GM08714 (cell line): ENCODE data around the gene VPS29.
A peak's percentile ranks its signal among the peaks of the same experiment; 100 is the strongest.
"Not testable (repeated sequence)": the region's sequence is repeated elsewhere in the genome, so short reads cannot be mapped to it uniquely, and the experiment has no call there.

ENCODE experiments used
- H3K4me3 ChIP-seq: fragments of 200-500 bp; sonication (Bioruptor generic); 2 replicates; pipeline ENCODE4 v1.5.1; 2014; ENCODE audit warnings: mild to moderate bottlenecking, low read length, inconsistent platforms
- ZNF274 ChIP-seq: IDR thresholded peaks from 2 replicates; pipeline ENCODE4 v1.6.1; 2012; ENCODE audit warnings: mild to moderate bottlenecking, low read depth, low read length

VPS29 gene

DNA sequence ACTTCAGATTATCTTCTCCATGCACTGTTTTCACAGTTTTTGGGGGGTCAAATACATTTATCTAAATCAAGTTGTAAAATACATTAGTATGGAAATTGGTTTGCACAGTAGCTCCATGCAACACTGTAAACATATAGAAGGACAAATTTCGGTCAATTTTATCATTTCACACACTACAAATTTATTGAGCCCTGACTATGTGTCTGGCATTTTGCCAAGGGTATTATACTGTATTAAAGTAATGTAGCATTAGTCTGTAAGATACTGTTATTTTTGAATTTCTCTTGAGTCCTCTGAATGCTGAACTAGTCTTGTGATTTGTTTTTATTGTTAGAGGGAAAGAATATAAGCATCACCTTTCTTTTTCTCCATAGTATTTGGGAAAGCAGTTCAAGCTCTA lies 1.5 kb upstream of the VPS29 start:
- no peak overlapping the region for H3K4me3 ChIP-seq
- no peak for TF ChIP-seq ZNF274

DNA sequence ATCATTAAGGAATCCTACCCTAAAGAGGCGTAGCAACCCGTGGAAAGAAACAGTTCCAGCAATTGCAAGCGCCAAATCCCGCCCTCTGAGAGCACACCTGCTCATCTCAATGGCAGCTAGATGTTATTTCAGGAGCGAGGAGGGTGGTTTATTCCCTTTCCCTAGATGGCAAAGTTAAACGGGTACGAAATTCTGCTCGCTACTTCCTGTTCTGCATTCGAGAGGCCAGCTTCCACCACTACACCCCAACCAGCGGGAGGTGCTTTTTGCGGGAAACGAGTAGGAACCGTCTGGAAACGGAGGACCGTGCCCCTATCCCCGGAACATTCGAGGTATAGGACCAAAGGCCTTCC lies 536 bp downstream of the VPS29 start:
- no peak for TF ChIP-seq ZNF274
- H3K4me3 ChIP-seq = peak overlapping the region; percentile 93

DNA sequence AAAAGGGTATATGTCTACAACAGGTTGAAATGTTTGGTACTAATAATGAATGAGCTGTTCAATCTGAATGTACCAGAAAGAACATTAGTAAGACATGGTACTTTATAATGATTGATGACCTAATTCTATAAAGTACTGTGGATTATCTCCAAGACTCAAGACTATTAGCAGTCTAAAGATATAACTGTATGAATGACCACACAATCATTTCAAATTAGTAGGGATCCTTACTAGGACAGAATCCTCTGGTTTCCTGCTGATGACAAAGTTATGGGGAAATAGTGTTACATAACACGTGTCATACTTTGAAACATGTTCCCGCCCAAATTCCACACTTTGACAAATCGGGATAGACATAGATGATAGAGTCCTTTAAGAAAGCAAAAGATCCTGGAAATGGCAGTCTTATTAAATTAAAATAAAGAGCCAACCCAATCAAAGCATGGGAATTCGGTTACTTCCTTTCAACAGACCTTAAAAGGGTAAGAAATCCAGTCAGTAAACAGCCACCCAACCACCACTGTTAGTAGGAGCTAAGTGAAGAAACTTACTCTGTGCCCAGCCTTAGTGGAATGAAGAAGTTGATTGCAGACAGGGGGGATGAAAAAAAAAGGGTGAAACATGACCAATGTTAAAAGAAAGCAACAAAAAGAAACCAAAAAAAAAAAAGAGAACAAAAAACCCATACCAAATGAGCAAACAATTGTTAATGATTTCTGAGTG lies 2.8 kb downstream of the VPS29 start:
- no peak overlapping the region for H3K4me3 ChIP-seq
- TF ChIP-seq ZNF274 = no peak

DNA sequence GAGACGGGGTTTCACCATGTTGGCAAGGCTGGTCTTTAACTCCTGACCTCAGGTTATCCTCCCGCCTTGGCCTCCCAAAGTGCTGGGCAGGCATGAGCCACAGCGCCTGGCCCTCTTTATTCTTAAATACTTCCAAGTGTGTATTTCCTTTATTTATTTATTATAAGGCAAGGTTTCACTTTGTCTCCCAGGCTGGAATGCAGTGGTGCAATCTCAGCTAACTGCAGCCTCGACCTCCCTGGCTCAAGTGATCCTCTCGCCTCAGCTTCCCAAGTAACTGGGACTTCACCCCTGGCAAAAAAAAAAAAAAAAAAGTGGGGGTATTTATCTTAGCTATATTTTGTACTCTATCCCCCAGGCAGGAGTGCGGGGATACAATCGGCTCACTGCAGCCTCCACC lies 26.5 kb downstream of the VPS29 start:
- no peak for TF ChIP-seq ZNF274
- no peak overlapping the region for H3K4me3 ChIP-seq

DNA sequence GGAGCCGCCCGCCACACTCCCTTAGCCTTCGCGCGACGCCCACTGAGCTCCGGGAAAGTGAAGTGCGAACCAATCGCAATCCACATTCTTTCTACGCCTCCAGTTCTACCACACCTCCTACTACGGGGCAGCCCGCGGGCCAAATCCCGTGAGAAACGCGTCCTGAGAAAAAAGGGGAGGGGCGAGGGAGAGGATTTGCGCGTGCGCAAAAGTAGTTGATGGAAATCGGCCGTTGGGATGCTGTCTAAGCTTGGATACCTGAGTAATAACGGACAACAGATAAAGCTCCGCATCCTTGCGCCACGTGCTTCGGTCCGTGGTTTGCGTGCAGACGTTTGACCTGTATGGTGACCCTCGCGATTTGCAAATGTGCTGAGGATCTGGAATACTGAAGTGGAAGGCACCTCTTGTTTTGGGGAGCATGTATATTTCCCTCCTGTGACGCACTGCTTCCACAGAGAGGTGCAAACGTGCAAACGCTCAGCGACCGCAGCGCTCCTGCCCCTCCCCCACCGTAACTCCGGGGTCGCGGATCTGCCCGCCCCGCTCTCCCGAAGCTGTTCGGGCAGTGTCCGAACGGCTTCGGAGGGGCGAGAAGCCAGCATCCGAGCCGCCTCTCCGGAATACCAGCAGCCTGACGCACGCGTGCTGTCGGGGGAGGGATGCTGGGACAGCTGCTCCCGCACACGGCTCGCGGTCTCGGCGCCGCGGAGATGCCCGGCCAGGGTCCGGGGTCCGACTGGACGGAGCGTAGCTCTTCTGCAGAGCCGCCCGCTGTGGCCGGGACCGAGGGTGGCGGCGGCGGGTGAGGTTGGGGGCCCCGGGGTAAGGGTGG lies 33.5 kb downstream of the VPS29 start, which contains the start of the genes FAM216A and GPN3:
TSS of gene FAM216A (plus strand) at position 632 of the 835 bp plus-strand sequence. CDS start at position 663, 31 bp downstream.
TSS of gene GPN3 (minus strand) at position 44 of the 835 bp plus-strand sequence. CDS start 54 bp downstream, outside the sequence.
- peak within 1 kb of the TSS; percentile 85 for H3K4me3 ChIP-seq
- TF ChIP-seq ZNF274 = no peak

DNA sequence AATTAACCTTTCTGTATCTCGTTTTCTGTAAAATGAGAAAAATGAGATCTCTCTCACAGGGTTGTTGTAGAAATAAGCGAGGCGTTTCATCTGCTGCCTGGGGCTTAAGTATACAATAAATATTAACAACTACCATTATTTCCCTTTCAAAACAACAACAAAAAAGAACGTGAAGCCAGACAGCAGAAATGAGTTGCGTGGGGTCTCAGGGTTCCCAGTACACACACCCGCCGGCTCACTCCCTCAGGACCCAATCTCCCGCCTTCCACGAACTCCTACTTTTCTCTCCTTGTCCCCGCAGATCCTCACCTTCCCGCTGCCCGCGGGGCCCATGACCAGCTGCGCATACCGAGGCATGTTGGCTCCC lies 34.1 kb downstream of the VPS29 start:
- peak overlapping the region; percentile 85 for H3K4me3 ChIP-seq

DNA sequence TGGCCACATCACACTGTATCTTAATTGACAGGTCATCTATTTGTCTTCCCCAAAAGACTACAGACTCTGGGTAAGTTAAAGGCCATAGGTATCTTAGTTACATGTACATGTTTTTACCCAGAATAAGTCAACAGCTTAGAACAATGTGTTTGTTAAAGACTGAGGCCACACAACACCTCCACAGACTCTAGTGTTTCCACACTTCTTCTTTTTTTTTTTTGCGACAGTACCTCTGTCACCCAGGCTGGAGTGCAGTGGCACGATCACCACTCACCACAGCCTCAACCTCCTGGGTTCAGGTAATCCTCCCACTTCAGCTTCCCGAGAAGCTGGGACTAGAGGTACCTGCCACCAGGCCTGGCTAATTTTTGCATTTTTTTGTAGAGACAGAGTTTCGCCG lies 35.1 kb downstream of the VPS29 start:
- no peak for TF ChIP-seq ZNF274
- H3K4me3 ChIP-seq = peak overlapping the region; percentile 85; the same call in 1 of the 2 replicates

More for the DNA sequence above, 34.1 kb downstream of the VPS29 start:
- TF ChIP-seq ZNF274 = no peak

DNA sequence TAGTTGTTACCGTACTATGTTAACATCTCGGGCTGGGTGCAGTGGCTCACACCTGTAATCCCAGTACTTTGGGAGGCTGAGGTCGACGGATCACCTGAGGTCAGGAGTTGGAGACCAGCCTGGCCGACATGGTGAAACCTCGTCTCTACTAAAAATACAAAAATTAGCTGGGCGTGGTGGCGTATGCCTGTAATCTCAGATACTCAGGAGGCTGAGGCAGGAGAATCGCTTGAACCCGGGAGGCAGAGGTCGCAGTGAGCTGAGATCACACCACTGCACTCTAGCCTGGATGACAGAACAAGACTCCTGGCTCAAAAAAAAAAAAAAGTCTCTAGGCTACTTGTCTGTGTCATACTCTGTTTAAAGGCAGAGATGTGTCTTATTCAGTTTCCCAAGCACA lies 36.1 kb downstream of the VPS29 start:
- H3K4me3 ChIP-seq = not testable (repeated sequence)

DNA sequence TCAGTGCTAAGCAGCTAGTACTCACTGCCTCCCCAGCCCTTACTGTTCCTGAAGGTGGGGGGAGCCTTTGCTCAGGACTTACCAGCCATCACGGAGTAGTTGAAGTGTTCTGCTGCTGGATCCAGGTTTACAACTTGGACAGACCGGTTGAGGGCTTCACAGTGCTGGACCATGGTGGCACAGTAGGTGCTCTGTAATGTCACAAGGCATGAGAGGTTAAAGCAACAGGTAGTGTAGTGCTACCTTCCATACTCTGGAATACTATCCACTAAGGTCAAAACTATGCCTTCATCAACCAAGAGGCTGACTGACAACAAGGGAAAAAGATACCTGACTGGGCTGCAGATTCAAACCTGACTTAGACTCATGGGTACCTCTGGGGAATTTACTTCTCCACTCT lies 36.9 kb downstream of the VPS29 start:
- no peak for TF ChIP-seq ZNF274
- H3K4me3 ChIP-seq = no peak overlapping the region

DNA sequence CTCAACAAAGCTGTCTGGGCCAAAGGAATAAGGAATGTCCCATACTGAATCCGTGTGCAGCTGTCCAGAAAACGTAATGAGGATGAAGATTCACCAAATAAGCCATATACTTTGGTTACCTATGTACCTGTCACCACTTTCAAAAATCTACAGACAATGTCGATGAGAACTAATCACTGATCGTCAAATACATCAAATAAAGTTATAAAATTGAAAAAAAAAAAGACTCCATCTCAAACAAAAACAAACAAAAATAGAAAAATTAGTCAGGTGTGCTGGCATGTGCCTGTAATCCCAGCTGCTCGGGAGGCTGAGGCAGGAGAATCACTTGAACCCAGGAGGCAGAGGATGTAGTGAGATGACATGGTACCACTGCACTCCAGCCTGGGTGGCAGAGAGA lies 40.7 kb downstream of the VPS29 start:
- H3K4me3 ChIP-seq = not testable (repeated sequence)

DNA sequence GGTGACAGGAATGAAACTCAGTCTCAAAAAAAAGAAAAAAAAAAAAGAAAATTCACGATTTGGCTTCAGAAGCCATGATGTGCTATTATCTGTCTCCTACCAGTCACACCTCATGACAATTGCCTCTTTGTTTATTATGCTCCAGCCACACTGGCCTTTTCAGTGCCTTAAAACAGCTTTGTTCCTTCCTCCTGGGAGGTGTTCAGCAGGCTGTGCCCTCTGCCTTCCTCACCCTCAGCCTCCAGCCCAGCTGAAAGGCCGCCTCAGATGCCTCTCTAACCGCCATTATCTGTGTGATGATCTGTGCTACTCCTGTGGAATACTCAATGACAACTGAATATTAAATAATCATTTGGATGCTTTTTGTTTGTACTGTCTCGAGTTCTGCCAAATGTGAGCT lies 43.2 kb downstream of the VPS29 start:
- no peak for TF ChIP-seq ZNF274
- no peak overlapping the region for H3K4me3 ChIP-seq

DNA sequence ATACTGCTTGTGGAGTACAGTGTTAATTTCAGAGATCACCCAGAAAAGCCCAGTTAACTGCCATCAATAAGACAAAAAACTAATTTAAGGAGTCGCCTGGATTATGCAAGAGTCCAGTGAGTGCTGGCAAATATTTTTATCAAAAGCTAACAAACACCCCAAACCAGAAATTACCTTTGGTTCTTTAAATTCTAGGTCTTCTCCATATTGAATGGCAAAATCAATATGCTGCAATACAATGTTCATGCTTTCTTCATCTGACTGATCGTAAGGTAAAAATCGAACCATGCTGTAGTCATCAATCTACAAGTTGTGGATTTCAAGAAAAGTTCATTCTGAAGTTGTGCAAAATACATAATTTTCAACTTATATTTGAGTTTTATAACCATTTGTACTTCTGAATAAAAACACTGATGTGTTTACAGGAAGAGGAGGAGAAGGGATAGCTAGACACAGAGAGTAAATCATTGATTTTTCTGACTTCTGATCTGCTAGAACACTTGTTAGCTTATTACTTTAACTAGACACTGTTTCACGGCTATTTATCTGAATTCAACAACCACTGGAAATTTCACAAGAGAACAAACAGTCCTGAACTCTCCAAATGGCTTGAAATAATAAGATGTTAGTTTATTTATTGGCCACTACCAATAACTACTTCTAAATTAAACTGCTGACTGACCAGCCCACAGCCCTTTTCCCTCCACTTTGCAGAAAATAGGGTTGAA lies 48.2 kb downstream of the VPS29 start:
- H3K4me3 ChIP-seq = no peak overlapping the region
- no peak for TF ChIP-seq ZNF274

DNA sequence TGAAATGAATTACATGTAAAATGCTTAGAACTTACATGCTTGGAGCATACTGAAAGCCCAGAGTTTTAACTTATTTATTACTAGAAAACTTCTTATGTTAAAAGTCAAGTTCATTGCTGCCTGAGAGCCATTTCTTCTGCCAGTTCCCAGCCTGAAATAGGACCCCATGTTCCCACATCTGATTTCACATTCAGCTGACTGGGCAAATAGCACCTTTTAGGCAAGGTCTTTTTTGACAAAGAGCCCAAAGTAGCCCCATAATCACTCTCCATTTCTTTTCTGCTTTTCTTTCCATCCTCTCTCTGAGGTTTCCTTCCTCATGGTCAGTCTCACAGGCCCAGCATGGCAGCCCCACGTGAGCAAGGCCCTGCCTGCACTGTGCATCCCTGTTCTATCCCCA lies 50.6 kb downstream of the VPS29 start:
- no peak overlapping the region for H3K4me3 ChIP-seq

DNA sequence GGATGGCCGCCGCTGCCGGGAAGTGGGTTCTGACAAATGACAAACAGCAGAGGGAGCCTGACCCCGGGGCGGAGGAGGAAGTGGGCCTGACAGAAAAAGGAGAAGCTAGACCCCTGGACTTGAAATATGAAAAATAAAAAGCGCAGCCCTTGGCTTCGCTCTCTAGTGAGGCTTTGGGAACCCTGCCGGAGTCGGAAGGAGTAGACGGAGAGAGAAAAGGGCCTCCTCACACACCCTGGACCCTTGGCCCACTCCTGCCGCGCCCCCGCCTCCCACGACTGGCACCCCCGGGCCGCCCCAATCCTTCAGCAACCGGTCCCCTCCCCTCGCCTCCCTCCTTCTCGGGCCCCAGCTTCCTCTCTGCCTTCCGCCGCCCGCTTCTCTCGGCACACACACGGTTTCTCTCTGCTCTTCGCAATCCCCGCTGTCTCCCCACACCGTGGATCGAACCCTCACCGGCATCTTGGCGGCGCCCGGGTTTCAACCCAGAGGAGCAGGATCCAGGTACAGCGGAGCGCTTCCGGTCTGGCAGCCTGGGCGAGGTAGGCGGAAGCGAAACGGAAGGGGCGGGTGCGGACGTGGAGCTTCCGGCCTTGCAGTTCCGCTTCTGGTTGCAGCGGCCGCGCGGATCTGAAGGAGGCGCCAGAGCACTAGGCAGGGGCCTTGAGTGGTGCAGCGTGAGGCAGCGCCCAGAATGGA lies 52.0 kb downstream of the VPS29 start, which contains the start of gene ARPC3:
TSS of gene ARPC3 (minus strand) at position 539 of the 699 bp plus-strand sequence. CDS start at position 462, 77 bp downstream.
- H3K4me3 ChIP-seq = peak within 1 kb of the TSS; percentile 92
- no peak for TF ChIP-seq ZNF274

More for the DNA sequence above, 50.6 kb downstream of the VPS29 start:
- no peak for TF ChIP-seq ZNF274
